Measurements from ENCODE around the gene LAMC2.

GRCh38 chr1:183247931-183248330, 61.9 kb downstream of the LAMC2 start:
- TF ChIP-seq MAX (IDR thresholded peaks at IDR 0.05) (no peak), YY1 (IDR thresholded peaks at IDR 0.05; ENCODE audit: low read depth) (no peak), TEAD4 (IDR thresholded peaks at IDR 0.05) (no peak), TAF1 (IDR thresholded peaks at IDR 0.05; ENCODE audit: low read depth) (no peak), REST (IDR thresholded peaks at IDR 0.05; ENCODE audit: low read depth) (no peak), EP300 (IDR thresholded peaks at IDR 0.05; ENCODE audit: borderline replicate concordance) (no peak), RAD21 (IDR thresholded peaks at IDR 0.05; ENCODE audit: low read depth) (no peak), FOXM1 (IDR thresholded peaks at IDR 0.05; ENCODE audit: borderline replicate concordance, low read depth) (no peak), NFIC (IDR thresholded peaks at IDR 0.05) (no peak), USF1 (IDR thresholded peaks at IDR 0.05) (no peak), ZBTB7A (IDR thresholded peaks at IDR 0.05; ENCODE audit: low read depth) (no peak), CEBPB (IDR thresholded peaks at IDR 0.05) (no peak), EGR1 (IDR thresholded peaks at IDR 0.05) (no peak), CREB1 (IDR thresholded peaks at IDR 0.05; ENCODE audit: low read depth) (no peak)
